Central memory CD4-positive, alpha-beta T cell (primary cell): ENCODE data around the gene CACNB4.
A peak's percentile ranks its signal among the peaks of the same experiment; 100 is the strongest.
"Not testable (repeated sequence)": the region's sequence is repeated elsewhere in the genome, so short reads cannot be mapped to it uniquely, and the experiment has no call there.

Experiments
- DNase-seq: peaks from one replicate; pipeline ENCODE4 v3.0.0; 2022

The CACNB4 gene

DNA sequence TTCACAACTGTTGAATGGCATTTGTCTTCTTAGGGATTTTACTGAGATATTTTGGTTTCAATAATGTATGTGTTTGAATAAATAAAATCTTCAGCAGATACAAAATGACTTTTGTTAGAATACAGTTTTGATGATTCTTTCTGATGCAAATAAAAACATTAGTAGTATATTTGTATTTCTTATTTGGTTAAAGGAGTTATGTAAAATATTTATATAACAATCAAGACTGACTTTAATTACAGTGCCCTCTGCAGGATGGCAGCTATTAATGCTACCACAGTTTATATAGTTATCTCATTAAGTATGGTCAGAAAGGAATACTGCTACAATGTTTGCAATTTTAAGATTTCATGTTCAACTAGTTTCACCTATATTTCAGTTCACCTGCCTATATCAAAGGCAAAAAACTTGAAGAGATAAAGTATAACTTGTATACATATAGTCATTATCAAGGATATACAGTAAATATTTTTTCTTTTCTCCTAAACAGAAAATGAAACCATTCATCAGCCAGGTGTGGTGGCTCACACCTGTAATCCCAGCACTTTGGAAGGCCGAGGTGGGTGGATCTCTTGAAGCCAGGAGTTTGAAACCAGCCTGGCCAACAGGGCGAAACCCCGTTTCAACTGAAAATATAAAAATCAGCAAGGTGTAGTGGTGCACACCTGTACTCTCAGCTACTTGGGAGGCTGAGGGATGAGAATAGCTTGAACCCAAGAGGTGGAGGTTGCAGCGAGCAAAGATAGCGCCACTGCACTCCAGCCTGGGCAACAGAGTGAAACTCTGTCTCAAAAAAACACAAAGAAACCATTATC lies 290.4 kb downstream of the CACNB4 start:
- DNase-seq: peak; percentile 28

DNA sequence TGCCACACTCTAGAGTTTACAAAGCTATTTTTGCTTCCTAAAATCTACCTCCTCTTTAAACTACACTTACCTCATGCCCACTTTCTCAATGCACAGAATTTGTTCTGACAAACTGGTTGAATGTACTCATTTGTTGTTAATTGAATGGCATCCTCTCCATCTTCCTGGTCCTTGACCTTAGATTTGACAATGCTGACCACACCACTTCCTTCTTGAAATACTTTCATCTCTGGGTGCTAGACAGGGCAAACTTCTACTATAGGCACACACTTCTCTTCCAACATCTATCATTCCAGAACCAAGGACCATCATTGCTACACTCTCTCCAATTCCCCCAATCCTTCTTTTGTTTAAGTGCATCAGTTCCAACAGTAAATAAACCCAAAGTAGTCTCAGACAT lies 292.9 kb downstream of the CACNB4 start:
- DNase-seq: no peak

DNA sequence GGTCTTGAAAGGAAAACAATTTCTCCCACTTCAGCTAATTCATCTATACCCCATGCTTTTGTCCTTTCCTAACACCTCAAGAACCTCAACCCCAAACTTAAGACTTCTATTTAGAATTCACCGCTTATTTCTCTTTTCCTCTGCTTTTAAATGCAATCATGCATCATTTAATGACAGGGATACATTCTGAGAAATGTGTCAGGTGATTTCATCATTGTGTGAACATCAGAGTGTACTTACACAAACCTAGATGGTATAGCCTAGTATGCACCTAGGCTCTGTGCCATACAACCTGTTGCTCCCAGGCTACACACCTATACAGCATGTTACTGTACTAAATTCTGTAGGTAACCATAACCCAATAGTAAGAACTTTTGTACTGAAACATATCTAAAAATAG lies 293.5 kb downstream of the CACNB4 start:
- no peak for DNase-seq

DNA sequence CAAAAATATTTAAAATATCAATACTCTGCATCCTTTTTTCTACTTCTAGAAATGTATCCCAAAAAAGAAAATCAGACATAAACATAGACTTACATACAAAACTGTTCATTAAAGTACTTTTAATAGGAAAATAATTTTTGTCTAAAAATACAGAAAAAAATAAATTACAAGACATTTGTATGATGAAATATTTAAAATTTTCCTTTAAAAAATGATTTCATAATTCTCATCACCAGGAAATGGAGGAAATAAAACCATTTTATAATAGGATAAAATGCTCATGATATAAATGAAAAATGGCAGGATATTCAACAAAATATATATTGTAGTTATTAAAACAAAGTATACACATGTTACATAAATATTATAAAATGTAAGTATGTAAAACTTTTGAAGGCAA lies 295.0 kb downstream of the CACNB4 start:
- no peak for DNase-seq

DNA sequence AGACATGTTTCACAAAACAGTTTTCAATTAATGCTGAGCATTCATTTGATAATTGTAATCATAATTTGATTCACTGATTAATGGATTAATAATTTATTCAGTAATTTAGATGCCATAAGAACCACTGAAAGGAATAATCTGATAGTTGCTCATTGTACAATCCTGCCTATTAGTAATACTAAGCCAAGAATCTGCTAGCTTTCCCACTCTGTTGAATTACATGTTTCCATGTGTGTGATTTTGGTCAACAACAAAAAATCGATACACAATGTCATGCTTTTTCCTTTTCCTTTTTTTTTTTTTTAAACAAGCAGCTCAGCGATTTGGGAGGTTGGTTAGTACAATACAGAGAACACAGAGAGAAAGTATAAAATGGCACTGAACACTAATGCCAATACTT lies 296.5 kb downstream of the CACNB4 start:
- no peak for DNase-seq

DNA sequence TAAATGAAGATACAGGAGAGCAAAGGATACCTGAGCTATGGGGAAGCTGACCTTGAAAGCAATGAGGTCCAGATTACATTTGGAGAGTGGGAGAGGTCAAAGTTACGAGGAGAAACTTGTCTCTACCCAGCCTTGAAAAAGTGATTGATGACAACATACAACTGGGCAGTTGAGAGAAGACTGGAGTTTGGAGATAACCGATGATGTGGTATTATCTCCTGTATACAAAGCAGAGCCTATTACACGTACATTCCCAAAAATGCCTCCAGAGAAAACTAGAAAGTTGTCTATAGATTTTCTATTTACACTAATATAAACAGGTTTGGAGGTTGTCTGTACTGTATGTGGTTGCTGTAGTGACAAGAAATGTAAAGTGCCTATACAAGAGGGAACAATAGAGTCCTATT lies 299.0 kb downstream of the CACNB4 start:
- no peak for DNase-seq

DNA sequence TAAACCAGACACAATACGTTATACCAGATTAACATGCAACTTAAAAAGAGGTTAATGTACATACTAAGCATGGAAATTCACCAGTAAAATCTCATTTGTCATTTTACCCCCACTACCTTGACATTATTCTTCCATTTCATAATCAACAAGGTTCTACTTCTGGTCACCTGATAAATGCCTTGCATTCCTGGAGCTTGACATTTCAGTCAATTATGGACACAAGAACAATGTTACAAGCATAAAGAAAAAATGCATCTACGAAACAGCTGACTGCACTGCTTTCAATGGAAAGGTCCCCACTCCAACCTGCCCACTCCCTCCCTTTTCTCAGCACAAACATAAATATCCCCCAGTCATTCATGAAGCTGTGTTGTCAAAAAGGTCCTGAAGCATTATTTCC lies 302.1 kb downstream of the CACNB4 start:
- no peak for DNase-seq

DNA sequence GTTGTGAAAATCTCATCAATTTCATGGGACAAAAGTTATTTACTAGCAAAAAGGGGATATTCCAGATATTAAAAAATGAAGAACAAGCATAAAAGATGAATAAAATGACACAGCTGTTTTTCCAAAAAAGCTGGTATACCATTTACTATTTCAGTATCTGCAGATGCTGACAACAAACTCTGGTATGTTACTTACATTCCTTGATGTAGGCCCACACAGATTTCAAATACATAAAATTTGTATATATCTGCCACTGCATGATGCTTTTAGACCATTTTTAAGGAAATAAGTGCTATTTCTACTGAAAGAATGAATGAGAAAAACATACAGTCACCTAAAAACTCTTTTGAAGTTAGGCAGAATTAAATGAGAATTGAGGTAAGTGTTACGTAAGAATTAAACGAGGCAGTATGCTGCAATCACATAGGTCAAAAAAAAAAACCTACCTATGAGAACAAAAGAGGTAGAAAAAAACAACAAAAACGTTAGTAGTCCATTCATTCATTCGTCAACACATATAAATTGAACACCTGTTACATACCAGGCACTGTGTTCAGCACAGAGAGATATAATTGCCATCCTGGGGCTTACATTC lies 303.1 kb downstream of the CACNB4 start:
- no peak for DNase-seq

DNA sequence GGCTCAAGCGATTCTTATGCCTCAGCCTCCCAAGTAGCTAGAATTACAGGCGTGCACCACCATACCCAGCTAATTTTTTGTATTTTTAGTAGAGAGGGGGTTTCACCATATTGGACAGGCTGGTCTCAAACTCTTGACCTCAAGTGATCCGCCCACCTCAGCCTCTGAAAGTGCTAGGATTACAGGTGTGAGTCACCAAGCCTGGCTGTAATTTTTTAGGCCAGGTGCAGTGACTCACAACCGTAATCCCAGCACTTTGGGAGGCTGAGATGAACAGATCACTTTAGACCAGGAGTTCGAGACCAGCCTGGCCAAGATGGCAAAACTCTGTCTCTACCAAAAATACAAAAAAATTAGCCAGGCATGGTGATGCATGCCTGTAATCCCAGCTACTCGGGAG lies 304.4 kb downstream of the CACNB4 start:
- DNase-seq: not testable (repeated sequence)

DNA sequence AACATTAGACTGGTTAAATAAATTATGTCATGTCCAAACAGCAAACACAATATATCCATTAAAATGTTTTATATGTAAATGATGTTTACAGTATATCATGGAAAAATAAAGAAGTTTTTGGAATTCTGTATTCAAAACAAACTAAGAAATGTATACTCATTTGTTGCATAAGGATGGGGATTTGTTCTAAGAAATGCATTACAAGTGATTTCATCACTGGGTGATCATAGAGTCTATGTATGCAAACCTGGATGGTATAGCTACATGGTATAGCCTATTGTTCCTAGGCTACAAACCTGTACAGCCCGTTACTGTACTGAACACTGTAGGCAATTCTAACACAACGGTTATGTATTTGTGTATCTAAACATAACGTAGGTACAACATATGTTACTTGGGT lies 305.7 kb downstream of the CACNB4 start:
- DNase-seq: no peak

DNA sequence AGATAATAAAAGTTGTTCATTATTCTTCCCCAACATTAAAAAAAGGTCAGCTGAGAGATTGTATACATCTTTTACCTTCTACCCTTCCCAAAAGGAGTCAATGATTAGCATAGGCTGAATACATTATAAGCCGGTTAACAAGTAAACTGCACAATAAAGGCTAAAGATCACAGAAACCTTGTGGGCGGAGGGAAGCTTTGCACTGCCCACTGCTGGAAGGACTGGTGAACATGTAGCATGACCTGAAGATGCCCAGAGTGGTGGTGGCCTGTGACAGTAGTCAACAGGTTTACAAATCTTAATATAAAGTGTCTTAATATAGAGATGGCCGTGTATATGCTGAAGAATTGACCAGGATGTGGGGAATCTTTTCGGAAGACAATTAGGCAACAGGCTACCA lies 306.3 kb downstream of the CACNB4 start:
- no peak for DNase-seq

DNA sequence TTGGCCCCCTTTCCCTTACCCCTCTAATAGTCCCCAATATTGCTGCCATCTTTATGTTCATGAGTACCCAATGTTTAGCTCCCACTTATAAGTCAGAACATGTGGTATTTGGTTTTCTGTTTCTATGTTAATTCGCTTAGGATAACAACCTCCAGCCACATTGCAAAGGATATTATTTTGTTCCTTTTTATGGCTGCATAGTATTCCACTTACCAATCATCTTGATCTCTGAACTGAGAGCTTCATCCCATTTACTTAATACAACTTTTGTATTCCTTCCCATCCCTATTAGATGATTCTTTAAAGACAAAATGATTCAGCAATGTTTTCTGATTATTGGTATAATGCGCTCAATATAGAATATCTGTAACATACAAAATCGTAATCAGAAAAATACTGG lies 307.3 kb downstream of the CACNB4 start:
- no peak for DNase-seq

DNA sequence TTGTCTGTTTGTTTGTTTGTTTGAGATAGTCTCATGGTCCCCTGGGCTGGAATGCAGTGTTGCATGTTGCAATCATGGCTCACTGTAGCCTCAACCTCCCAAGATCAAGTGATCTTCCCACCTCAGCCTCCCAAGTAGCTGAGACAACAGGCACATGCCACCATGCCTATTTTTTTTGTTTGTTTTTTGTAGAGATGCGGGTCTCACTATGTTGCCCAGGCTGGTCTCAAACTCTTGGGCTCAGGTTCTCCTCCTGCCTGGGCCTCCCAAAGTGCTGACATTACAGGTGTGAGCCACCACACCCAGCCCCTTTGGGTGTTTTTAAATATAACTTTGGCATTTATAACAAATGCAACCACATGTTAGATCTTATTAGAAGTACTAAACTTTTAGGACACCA lies 308.2 kb downstream of the CACNB4 start:
- no peak for DNase-seq

DNA sequence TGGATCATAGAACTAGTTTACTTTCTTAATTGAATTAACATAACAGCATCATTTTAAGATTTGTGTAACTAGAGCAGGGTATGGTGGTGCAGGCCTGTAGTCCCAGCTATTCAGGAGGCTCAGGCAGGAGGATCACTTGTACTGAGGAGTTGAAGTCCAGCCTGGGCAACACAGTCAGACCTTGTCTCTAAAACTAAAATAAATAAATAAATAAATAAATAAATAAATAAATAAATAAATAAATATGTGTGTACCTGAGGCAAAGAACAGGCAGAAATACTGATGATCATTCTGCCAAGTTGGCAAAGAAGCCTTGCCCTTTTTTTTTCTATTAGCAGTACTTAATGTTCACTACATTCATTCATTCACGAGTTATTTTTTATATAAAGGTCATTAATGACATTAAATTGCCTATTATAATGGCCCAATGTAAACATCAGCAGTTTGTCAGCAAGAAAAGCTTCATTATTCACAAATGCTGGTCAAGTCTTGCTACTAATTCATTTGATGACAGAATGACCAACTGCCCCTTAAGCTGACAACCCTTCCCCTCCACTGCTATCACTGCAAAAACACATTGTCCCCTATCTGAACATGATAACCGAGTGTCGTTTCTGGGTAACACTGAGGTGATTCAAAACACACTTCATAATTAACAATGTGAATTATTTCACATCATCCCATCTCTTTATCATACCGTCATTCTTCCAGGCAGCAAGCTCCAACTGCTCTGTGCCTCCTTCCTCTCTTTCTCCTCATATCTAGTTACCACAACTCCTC lies 309.6 kb downstream of the CACNB4 start:
- DNase-seq: no peak

DNA sequence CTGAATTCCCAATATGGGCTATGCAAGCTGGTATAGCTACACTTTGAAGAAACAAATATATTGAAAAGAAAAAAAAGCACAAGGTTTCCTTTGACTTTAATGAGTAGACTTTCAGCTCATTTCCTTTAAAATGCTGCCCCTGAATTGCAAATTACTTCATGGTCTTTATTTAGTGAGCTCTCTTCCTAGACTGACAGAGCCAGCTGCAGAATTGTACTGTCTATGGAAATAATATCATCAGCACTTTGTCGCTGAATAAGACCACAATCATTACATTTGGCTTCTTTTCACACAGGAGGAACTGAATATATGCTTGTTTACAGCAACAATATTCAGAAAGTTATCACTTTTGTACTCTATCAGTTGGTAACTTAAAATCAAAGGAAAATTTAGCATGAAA lies 312.4 kb downstream of the CACNB4 start:
- DNase-seq: no peak

DNA sequence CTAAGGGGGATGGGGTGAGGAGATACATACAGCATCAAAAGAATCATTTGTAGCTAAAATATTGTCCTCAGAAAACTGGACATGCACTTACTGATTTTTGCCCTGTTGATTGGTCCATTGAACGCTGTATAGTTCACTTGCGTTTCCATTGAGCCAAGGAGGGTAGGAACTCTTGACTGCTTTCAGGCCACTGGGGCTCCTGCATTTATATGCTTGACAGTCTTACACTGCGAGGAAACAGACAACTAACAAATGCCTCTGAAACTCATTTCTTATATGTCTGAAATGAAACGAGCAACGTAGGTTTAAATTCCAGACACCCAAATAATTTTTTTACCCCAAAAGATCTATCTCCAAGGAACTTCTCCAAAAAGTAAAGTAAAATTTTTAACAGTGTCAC lies 312.8 kb downstream of the CACNB4 start:
- no peak for DNase-seq

DNA sequence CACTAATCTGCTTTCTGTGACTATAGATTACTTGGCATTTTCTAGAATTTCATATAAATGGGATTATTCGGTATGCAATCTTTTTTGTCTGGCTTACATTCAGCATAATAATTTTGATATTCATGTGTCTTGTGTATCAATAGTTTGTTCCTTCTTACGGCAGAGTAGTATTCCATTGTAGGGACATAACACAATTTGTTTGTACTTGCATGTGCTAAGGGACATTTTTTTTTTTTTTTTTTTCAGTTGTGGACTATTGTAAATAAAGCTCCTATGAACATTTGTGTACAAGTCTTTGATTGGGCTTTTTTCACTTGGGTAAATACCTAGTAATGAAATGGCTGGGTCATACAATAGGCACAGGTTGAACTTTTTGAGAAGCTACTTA lies 315.7 kb downstream of the CACNB4 start:
- DNase-seq: no peak
